ENCODE data around the gene NLRP6.
"Not testable (repeated sequence)": the region's sequence is repeated elsewhere in the genome, so short reads cannot be mapped to it uniquely, and the experiment has no call there.

Gene NLRP6

GRCh38 chr11:309979-310572 is 31.9 kb downstream of the NLRP6 start:
- DNase-seq = not testable (repeated sequence)

DNA sequence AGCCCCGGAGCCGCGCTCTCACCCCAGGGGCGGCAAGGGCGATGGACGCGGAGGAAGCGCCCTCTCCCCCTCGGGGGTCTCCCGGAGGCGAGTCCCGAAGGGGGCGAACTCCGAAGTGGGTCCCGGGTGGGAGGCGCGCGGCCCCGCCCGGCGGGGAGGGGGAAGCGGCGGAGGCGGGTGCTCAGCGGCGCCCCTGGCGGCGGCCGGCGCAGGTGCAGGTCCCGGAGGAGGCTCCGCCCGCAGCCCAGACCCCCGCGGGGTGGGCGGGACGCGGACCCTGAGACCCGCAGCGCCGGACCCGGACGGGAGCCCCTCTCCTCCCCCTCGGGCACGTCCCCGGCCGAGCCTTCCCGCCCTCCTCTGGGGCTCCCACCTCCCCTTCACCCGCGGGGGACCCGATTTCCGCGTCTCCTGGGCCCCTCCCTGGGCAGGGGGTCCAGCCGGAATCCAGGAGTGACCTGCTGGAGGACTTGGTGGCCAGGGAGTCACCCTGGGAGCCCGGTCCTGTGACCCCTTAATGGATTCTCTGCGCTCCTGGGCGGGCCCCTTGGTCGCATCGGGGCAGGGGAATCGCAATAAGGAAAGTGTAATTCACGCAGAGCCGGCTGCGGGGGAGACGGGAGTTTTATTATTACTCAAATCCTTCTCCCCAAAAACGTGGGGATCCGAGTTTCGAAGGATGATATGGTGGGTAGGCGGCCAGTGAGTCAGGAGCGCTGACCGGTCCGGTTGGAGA is 33.0 kb downstream of the NLRP6 start:
- not testable (repeated sequence) for DNase-seq

- no peak for DNase-seq
Observed at GRCh38 chr11:312092-312816, 34.0 kb downstream of the NLRP6 start.

DNA sequence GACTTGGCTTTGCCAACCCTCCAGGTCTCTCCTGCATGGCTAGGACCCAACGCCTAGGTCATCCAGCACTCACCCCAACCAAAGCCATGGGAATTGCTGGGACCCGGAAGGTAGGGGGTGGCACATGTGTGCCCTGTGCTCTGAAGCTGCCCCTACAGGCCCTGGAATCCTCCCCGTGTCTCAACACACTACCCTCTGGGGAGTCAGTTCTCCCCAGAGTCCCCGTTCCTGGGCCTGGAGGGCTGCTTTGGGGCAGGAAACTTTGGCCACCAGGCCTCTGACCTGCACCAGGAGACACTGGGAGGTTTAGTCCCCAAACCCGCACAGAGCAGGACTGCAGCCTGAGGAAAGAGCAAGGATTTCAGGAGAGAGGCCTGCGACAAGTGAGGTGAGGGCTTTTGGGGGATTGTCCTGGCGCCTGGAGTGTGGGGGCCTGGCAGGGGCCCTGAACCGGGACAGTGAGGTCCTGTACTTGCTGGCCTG is 35.1 kb downstream of the NLRP6 start:
- no peak for DNase-seq

GRCh38 chr11:313787-314553 is 35.8 kb downstream of the NLRP6 start, which contains the start of gene IFITM1:
Gene IFITM1 (plus strand): TSS chr11:314040. CDS start chr11:314171, 131 bp downstream.
- DNase-seq = peak; percentile 74

DNA sequence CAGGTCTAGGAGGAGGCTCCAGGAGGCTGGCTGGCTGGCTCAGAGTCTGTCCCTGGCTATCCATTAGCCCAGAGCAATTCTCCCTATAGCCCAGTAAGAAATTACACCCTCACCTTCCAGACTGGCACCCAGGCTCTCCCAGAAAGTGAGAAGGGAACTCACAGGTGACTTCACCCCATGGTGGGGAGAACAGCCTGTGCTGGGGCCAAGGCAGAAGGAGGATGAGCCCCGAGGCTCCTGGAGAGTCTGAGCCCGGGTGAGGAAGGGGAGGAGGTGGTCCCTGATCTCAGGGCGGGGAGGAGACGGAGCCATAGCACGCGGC is 36.3 kb downstream of the NLRP6 start:
- DNase-seq = not testable (repeated sequence)

GRCh38 chr11:315051-315481 is 36.9 kb downstream of the NLRP6 start:
- no peak for DNase-seq

DNA sequence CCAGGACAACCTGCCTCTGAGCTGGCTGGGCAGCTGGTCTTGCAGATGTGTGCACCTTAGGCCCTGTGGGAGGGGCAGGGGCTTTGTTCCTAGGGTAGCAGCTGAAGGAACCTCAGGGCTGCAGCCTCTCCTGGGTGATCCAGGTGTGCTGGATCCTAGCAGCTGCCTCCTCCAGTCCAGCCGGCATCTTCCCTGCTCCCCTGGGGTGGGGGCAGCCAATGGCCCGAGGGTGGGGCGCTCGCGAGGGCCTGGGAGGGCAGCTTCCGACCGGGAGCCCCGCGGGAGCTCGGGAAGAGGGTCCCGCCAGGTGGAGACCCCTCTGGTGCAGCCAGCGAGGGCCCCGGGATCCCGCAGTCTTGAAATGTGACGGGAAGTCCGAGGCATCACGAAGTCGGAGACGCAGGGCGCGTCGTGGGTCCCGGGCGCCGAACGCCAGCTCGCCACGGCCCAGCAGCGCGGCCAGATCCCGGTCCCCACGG is 37.3 kb downstream of the NLRP6 start:
- no peak for DNase-seq

DNA sequence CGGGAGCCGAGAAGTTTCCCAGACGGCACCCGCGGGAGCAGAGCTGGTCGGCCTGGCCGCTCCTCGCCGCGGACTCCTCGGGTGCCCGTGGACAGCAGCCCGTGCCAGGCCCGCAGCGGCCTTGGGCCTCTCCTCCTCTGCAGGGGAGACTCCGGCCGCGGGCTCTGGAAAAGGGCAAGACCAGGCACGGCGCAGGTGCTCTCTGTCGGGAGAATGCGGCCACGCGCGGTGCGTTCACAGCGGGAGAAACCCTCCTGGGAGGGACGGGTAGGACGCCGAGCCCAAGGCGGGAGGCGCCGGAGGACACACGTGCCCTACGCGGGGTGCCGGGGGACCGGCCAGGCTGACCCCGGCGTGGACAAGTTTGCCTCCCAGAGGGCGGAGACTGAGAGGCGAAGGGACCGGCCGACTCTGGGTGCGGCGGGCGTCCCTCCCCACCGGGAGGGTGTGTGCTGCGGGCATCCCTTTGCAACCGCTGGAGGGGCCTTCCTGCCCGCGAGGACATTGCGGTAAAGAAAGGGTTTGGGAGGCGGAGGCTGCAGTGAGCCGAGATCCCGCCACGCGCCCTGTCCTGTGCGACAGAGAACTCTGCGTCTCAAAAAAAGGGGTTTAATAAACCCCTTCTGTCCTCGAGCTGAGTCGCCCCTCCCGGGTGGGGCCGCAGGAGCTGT is 38.0 kb downstream of the NLRP6 start:
- DNase-seq = no peak

DNA sequence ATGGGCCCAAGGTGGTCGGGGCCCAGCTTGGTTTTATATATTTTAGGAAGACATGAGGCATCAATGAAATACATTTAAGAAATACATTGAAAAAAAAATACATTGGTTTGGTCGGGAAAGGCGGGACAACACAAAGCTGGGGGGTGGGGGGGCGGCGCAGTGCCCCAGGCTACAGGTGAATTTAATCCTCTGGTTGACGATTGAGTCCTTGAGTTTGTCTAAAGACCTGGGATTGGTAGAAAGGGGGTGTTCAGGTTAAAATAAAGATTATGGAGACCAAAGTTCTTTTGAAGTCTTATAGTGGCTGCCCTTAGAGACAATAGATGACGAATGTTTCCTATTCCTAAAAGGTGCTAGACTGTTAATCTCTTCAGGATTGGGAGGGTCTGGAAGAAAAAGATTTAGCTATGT is 38.7 kb downstream of the NLRP6 start:
- DNase-seq = no peak

- DNase-seq = not testable (repeated sequence)
Observed at GRCh38 chr11:317668-318404, 39.6 kb downstream of the NLRP6 start.

DNA sequence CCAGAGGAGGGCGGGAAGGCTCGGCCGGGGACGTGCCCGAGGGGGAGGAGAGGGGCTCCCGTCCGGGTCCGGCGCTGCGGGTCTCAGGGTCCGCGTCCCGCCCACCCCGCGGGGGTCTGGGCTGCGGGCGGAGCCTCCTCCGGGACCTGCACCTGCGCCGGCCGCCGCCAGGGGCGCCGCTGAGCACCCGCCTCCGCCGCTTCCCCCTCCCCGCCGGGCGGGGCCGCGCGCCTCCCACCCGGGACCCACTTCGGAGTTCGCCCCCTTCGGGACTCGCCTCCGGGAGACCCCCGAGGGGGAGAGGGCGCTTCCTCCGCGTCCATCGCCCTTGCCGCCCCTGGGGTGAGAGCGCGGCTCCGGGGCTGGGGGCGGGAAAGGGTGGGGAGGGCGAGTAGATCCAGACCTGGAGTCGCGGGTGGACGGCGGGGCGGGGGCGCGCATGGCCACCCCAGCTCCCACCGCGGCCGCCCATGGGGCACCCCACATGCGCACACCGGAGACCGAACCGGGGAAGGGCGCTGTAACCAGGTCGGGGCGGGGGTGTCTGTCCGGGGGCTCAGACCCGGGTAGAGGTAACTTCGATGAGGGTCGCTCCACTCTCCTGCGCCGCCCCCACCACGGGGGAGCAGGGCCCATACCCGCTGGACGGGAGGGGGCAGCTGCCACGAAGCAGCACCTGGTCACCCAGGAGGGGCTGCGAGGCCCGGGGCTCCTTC is 40.4 kb downstream of the NLRP6 start:
- DNase-seq = not testable (repeated sequence)

- not testable (repeated sequence) for DNase-seq
Observed at GRCh38 chr11:319121-319887, 41.1 kb downstream of the NLRP6 start.

DNA sequence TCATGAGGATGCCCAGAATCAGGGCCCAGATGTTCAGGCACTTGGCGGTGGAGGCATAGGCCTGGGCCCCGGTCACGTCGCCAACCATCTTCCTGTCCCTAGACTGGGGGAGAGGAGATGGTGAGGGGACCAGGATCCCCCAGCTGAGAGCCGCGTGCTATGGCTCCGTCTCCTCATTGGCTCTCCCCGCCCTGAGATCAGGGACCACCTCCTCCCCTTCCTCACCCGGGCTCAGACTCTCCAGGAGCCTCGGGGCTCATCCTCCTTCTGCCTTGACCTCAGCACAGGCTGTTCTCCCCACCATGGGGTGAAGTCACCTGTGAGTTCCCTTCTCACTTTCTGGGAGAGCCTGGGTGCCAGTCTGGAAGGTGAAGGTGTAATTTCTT is 41.7 kb downstream of the NLRP6 start:
- not testable (repeated sequence) for DNase-seq

GRCh38 chr11:324156-324555 is 45.9 kb downstream of the NLRP6 start:
- no peak for DNase-seq

- not testable (repeated sequence) for DNase-seq
Observed at GRCh38 chr11:324593-325517, 46.6 kb downstream of the NLRP6 start.

DNA sequence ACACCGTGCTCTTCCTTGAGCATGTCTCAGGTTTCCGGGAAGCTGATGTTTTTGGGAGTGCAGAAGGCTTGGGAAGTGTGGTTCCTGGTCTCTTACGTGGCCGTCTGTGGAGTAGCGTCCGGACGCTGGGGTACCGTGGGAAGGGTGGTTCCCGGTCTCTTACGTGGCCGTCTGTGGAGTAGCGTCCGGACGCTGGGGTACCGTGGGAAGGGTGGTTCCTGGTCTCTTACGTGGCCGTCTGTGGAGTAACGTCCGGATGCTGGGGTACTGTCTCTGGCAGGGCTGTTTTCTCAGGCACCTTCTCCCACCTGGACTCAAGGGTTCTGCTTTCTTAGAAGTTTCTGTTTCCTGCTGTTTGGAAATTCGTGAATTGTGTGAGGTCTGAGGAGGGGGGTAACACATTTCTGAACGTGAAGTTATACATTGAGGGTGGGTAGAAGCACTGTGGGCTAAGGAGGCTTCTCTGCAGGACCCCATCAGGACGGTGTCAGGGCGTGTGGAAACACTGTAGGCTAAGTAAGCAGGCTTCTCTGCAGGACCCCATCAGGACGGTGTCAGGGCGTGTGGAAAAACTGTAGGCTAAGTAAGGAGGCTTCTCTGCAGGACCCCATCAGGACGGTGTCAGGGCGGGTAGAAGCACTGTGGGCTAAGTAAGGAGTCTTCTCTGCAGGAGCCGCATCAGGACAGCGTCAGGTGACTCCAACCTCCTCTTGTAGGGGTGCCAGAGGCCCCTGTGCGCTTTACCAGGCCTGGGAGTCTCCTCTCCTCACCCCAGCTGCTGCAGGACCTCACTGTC is 47.8 kb downstream of the NLRP6 start:
- DNase-seq = no peak

GRCh38 chr11:326592-326841 is 48.3 kb downstream of the NLRP6 start:
- DNase-seq = no peak
